GM19193 (cell line): Measurements from ENCODE around the gene CD164L2.
A peak's percentile ranks its signal among the peaks of the same experiment; 100 is the strongest.

Source experiments
- POLR2A ChIP-seq: IDR thresholded peaks from 4 replicates; pipeline ENCODE4 v1.6.1; 2011; ENCODE audit not compliant: insufficient read depth, insufficient read length; ENCODE audit errors: extremely low read depth

Gene CD164L2

GRCh38 chr1:27410709-27411108, 27.6 kb upstream of the CD164L2 start:
- no peak for TF ChIP-seq POLR2A

GRCh38 chr1:27409669-27410068, 26.5 kb upstream of the CD164L2 start:
- TF ChIP-seq POLR2A = no peak

GRCh38 chr1:27408151-27408550, 25.0 kb upstream of the CD164L2 start:
- no peak for TF ChIP-seq POLR2A

- TF ChIP-seq POLR2A = no peak
These were observed 23.2 kb upstream of the CD164L2 start for GRCh38 chr1:27406362-27406680.

- no peak for TF ChIP-seq POLR2A
These were observed 21.9 kb upstream of the CD164L2 start for GRCh38 chr1:27405074-27405473.

- no peak for TF ChIP-seq POLR2A
These were observed 20.8 kb upstream of the CD164L2 start for GRCh38 chr1:27403931-27404330.

GRCh38 chr1:27403065-27403726, 20.1 kb upstream of the CD164L2 start:
- TF ChIP-seq POLR2A = peak; percentile 39

- no peak for TF ChIP-seq POLR2A
These were observed 19.2 kb upstream of the CD164L2 start for GRCh38 chr1:27402349-27402754.

GRCh38 chr1:27400963-27401341, 17.8 kb upstream of the CD164L2 start:
- TF ChIP-seq POLR2A = no peak

- peak; percentile 30 for TF ChIP-seq POLR2A
These were observed 17.2 kb upstream of the CD164L2 start for GRCh38 chr1:27400082-27400962.

GRCh38 chr1:27399251-27400025, 16.3 kb upstream of the CD164L2 start:
- no peak for TF ChIP-seq POLR2A

GRCh38 chr1:27398405-27399149, 15.4 kb upstream of the CD164L2 start:
- TF ChIP-seq POLR2A = no peak

GRCh38 chr1:27397749-27398148, 14.6 kb upstream of the CD164L2 start:
- no peak for TF ChIP-seq POLR2A

GRCh38 chr1:27397110-27397509, 14.0 kb upstream of the CD164L2 start:
- no peak for TF ChIP-seq POLR2A
